Measurements from ENCODE around the gene RGL1. TPM values are rescaled to one million over a fixed set of nuclear protein-coding genes. Genes with fewer than 3 reads are reported as not detected.

Gene RGL1
- total and polyA plus RNA-seq, 2 donors (not counting 3 experiments of a cell fraction or from before 2014, with no cell fraction given): 19.8 to 35.3 TPM

GRCh38 chr1:183806675-183807074, 1.8 kb downstream of the RGL1 start:
- no peak overlapping the region for H2AFZ ChIP-seq (ENCODE audit: low read depth, low read length)
- TF ChIP-seq FOS (IDR thresholded peaks at IDR 0.05; ENCODE audit: borderline replicate concordance, insufficient read depth, low read length): no peak
- TF ChIP-seq POLR2AphosphoS5 (IDR thresholded peaks at IDR 0.05; ENCODE audit: insufficient read depth, low read depth, low read length): no peak
- TF ChIP-seq MAX (IDR thresholded peaks at IDR 0.05; ENCODE audit: insufficient read depth, insufficient read length): no peak
- TF ChIP-seq JUN (IDR thresholded peaks at IDR 0.05; ENCODE audit: borderline replicate concordance, insufficient read depth, insufficient read length, low read depth): no peak
- TF ChIP-seq POLR2A (IDR thresholded peaks at IDR 0.05; ENCODE audit: low read depth, low read length): no peak
- TF ChIP-seq CTCF (IDR thresholded peaks at IDR 0.05; ENCODE audit: extremely low read depth in 1 of 2, insufficient read depth in 1 of 2, low read depth in 1 of 2, low read length in 2 of 2): no peak
- TF ChIP-seq EZH2 (IDR thresholded peaks at IDR 0.05; ENCODE audit: borderline replicate concordance, low read depth, low read length, severe bottlenecking): no peak
- no peak for TF ChIP-seq MYC (IDR thresholded peaks at IDR 0.05; ENCODE audit: low read depth, low read length)
- no peak for TF ChIP-seq GATA2 (IDR thresholded peaks at IDR 0.05; ENCODE audit: insufficient read depth, insufficient read length, low read depth, low read length)
- peaks cover 0 to 5% of the 10 kb centered on the region in 2 experiments for H3K36me3 ChIP-seq (ENCODE audit: control insufficient read depth in 2 of 2, extremely low read depth in 1 of 2, insufficient read depth in 2 of 2, low read length in 2 of 2)
- no TSS peak for BruUV-seq (replicated peaks)
- POLR2A ChIA-PET: interaction anchor here (0.8 to 2.4 kb wide), 2 partner anchors 75 to 109 kb away, joined by 3 to 11 read pairs; no protein-coding TSS in a partner anchor
- DNase-seq (ENCODE audit: low read depth, low spot score) (no peak), FAIRE-seq (no peak)
- H3K27me3 ChIP-seq (ENCODE audit: control insufficient read depth in 2 of 2, insufficient read depth in 2 of 2, low read length in 2 of 2): no peaks in the 10 kb centered on the region
- peak overlapping the region; percentile 98 for H3K9ac ChIP-seq (replicated peaks; ENCODE audit: extremely low read depth, insufficient read depth, low read length)
- H3K9me1 ChIP-seq (replicated peaks; ENCODE audit: control insufficient read depth, extremely low read depth, insufficient read depth, low read length): no peaks in the 10 kb centered on the region
- CTCF ChIA-PET: interaction anchor here (1.0 to 4.3 kb wide), 2 partner anchors 69 to 109 kb away, joined by 3 to 44 read pairs; no protein-coding TSS in a partner anchor
- intact Hi-C loops (cut with micrococcal nuclease): loop anchor here (5.0 kb wide), 1 partner anchor 169 kb away; the partner anchor contains the start of gene ARPC5
- H3K4me1 ChIP-seq (ENCODE audit: control insufficient read depth, extremely low read depth, insufficient read depth, low read length): peaks cover 25% of the 10 kb centered on the region
- peak overlapping the region; percentile 88 for H3K27ac ChIP-seq (ENCODE audit: insufficient read depth, low read depth, low read length)
- no peaks in the 10 kb centered on the region for H3K9me3 ChIP-seq (replicated peaks; ENCODE audit: control insufficient read depth, insufficient read depth, low read length)
- peak overlapping the region; percentile 51 to 96 (median 89) for H3K4me3 ChIP-seq (replicated peaks in 1 of 3; ENCODE audit: insufficient read depth in 1 of 3, low read depth in 1 of 3, low read length in 3 of 3)
- no peaks in the 10 kb centered on the region for H4K20me1 ChIP-seq (replicated peaks; ENCODE audit: control insufficient read depth, extremely low read depth, insufficient read depth, low read length)
- peak overlapping the region; percentile 90 for H3K4me2 ChIP-seq (ENCODE audit: insufficient read depth, low read length)
- dilution Hi-C loops (cut with MboI; ENCODE audit: extremely low pct_ligation_motif_present, low sequenced_read_pairs): no loop called here
- peaks cover 37% of the 10 kb centered on the region for H3K79me2 ChIP-seq (ENCODE audit: control insufficient read depth, insufficient read depth, low read length)

Data from endothelial cell of umbilical vein (primary cell).